PC-9 (cell line): ENCODE data around the gene TMEM266.

Source experiments
- EZH2 ChIP-seq: fragments of 200-600 bp; sonication (generic); IDR thresholded peaks from 2 replicates; pipeline ENCODE4 v1.8.0; 2017; ENCODE audit warnings: antibody characterized with exemption, low read depth
- TF ChIP-seq, protein P1 (sequence below): fragments of 200-600 bp; sonication (generic); conservative IDR thresholded peaks from 2 replicates; pipeline ENCODE4 v1.6.1; 2017; ENCODE audit warnings: mixed run types, antibody characterized with exemption, mild to moderate bottlenecking, moderate library complexity

DNA sequence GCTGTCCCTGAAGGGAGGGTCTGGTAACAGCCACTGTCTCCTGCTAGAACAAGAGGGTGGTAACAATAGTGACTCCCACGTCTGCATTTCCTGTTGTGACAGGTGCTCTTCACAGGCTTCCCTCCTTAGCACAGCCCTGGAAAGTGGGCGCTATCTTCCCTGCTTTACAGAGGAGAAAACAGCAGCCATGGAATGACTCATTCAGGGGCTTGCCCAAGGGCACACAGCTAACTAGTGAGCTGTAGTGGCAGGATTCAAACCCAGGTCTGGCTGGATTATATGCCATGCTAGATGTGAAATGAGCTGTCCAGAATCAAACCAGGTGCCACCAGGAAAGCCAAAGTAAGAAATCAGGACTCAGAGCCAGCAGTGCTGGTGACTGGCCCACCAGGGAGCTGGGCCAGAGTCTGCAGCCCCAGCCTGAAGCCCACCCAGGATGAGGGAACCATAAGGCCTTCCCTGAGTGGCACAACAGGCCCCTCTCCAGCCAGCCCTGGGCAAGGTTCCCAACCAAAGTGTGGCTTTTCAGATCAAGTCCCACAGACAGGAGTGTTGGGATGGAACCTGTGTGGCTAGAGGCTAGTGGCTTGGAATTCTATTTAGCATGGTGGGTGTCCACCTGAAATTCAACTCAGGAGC is 149.1 kb downstream of the TMEM266 start:
- TF ChIP-seq, protein P1, sequence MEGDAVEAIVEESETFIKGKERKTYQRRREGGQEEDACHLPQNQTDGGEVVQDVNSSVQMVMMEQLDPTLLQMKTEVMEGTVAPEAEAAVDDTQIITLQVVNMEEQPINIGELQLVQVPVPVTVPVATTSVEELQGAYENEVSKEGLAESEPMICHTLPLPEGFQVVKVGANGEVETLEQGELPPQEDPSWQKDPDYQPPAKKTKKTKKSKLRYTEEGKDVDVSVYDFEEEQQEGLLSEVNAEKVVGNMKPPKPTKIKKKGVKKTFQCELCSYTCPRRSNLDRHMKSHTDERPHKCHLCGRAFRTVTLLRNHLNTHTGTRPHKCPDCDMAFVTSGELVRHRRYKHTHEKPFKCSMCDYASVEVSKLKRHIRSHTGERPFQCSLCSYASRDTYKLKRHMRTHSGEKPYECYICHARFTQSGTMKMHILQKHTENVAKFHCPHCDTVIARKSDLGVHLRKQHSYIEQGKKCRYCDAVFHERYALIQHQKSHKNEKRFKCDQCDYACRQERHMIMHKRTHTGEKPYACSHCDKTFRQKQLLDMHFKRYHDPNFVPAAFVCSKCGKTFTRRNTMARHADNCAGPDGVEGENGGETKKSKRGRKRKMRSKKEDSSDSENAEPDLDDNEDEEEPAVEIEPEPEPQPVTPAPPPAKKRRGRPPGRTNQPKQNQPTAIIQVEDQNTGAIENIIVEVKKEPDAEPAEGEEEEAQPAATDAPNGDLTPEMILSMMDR: no peak
- no peak for TF ChIP-seq EZH2
